K562 (cell line): ENCODE results near the gene LTA. TPM values are rescaled to one million over a fixed set of nuclear protein-coding genes. Genes with fewer than 3 reads are reported as not detected.

ENCODE experiments used
- ARHGAP35 ChIP-seq: fragments of 450-650 bp; IDR thresholded peaks from 2 replicates; pipeline ENCODE4 v1.6.1; 2018; ENCODE audit not compliant: partially characterized antibody
- CHD1 ChIP-seq: fragments of 200-600 bp; sonication (generic); IDR thresholded peaks from one replicate; pipeline ENCODE4 v1.6.1; 2012; ENCODE audit warnings: mild to moderate bottlenecking, moderate library complexity, low read length, inconsistent platforms
- RBFOX2 ChIP-seq: fragments of 200-400 bp; formaldehyde crosslinking; IDR thresholded peaks from 2 replicates; pipeline ENCODE4 v1.6.1; 2017; ENCODE audit warnings: low read depth, mild to moderate bottlenecking, low read length, moderate library complexity
- SAP30 ChIP-seq: fragments of 200-600 bp; sonication (generic); IDR thresholded peaks from 2 replicates; pipeline ENCODE4 v1.6.1; 2012; ENCODE audit warnings: borderline replicate concordance, low read depth, mild to moderate bottlenecking, moderate library complexity, low read length, control low read depth, inconsistent platforms; ENCODE audit not compliant: insufficient read depth, poor library complexity, severe bottlenecking
- SP1 ChIP-seq: sonication (generic); formaldehyde crosslinking; IDR thresholded peaks from 2 replicates; pipeline ENCODE4 v1.8.1; 2022; ENCODE audit warnings: mild to moderate bottlenecking, missing genetic modification reagents
- TCF3 ChIP-seq: sonication (generic); formaldehyde crosslinking; IDR thresholded peaks from 2 replicates; pipeline ENCODE4 v1.4.0; 2020; ENCODE audit warnings: mild to moderate bottlenecking, missing genetic modification reagents
- TCF7L2 ChIP-seq: fragments of 150-350 bp; IDR thresholded peaks from 2 replicates; pipeline ENCODE4 v1.6.1; 2016; ENCODE audit warnings: low read depth, mild to moderate bottlenecking, low read length, moderate library complexity
- ZNF3 ChIP-seq: fragments of 250-450 bp; sonication (Bioruptor Pico); IDR thresholded peaks from 2 replicates; pipeline ENCODE4 v1.5.0; 2021; ENCODE audit warnings: mild to moderate bottlenecking, moderate library complexity
- polyA plus RNA-seq, 8 experiments: library from polyadenylated mRNA; depleted of rRNA in 4 of 8; stranded (reverse) in 5 of 8; unstranded in 3 of 8; fragments of >200 nt; fragmentation: Nextera tagmentation in 2 of 8; fragmentation: Illumina TruSeq in 1 of 8; extraction: Ambion mirVana in 2 of 8; extraction: Trizol in 1 of 8; gene quantifications; 2 replicates each; pipeline versions ENCODE4 v1.2.1 to v1.2.3, GENCODE V29; 2011 to 2014; ENCODE audit warnings: inconsistent platforms in 1 of 8, missing spikeins in 1 of 8
- total RNA-seq, 7 experiments: library from RNA; depleted of rRNA in 6 of 7; stranded (reverse); fragments of >200 nt in 6 of 7; fragmentation: Illumina TruSeq in 2 of 7; extraction: Trizol in 2 of 7; gene quantifications; 2 replicates each; pipeline versions ENCODE4 v1.2.1 to v1.2.3, GENCODE V29; 2011 to 2021; ENCODE audit warnings: low replicate concordance in 1 of 7
- TF ChIP-seq, protein P1 (sequence below): fragments of 450-650 bp; IDR thresholded peaks from 2 replicates; pipeline ENCODE4 v1.6.1; 2016; ENCODE audit warnings: mild to moderate bottlenecking, moderate library complexity
- TF ChIP-seq, protein P2 (sequence below): fragments of 450-650 bp; IDR thresholded peaks from 2 replicates; pipeline ENCODE4 v1.6.1; 2018; ENCODE audit warnings: mild to moderate bottlenecking, low read depth; ENCODE audit not compliant: partially characterized antibody

The LTA gene
- total and polyA plus RNA-seq, 9 of the 15 experiments (the other 6 are each of a cell fraction or from before 2014, with no cell fraction given) = 0.80 TPM; not detected in 8

DNA sequence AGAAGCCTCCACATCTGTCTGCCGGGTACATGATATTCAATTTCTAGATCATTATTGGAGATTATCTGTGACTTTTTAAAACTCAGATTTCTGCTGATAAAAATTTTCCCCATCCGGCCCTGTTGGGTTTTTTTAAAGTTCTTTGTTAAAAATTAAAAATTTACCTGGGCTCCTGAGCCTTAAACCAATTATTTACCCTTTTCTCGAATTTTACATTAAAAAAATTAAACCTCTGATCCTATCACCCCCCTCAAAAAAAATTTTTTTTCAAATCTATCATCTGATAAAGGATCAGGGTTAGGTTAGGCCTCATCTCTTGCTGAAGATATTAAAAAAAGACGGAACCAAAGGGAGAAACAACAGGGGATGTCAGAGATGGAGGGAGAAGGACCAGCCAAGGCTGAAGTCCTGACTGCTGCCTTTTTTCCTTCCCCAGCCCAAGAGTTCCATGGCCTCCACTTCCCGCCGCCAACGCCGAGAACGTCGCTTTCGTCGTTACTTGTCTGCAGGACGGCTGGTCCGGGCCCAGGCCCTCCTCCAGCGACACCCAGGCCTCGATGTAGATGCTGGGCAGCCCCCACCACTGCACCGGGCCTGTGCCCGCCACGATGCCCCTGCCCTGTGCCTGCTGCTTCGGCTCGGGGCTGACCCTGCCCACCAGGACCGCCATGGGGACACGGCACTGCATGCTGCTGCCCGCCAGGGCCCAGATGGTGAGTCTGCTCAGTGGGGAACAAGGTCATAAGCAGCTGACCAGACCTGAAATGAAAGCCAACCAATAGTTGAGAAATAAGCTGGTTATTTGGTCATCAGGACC lies 24.2 kb upstream of the LTA start (continued):
- TF ChIP-seq, protein P1, sequence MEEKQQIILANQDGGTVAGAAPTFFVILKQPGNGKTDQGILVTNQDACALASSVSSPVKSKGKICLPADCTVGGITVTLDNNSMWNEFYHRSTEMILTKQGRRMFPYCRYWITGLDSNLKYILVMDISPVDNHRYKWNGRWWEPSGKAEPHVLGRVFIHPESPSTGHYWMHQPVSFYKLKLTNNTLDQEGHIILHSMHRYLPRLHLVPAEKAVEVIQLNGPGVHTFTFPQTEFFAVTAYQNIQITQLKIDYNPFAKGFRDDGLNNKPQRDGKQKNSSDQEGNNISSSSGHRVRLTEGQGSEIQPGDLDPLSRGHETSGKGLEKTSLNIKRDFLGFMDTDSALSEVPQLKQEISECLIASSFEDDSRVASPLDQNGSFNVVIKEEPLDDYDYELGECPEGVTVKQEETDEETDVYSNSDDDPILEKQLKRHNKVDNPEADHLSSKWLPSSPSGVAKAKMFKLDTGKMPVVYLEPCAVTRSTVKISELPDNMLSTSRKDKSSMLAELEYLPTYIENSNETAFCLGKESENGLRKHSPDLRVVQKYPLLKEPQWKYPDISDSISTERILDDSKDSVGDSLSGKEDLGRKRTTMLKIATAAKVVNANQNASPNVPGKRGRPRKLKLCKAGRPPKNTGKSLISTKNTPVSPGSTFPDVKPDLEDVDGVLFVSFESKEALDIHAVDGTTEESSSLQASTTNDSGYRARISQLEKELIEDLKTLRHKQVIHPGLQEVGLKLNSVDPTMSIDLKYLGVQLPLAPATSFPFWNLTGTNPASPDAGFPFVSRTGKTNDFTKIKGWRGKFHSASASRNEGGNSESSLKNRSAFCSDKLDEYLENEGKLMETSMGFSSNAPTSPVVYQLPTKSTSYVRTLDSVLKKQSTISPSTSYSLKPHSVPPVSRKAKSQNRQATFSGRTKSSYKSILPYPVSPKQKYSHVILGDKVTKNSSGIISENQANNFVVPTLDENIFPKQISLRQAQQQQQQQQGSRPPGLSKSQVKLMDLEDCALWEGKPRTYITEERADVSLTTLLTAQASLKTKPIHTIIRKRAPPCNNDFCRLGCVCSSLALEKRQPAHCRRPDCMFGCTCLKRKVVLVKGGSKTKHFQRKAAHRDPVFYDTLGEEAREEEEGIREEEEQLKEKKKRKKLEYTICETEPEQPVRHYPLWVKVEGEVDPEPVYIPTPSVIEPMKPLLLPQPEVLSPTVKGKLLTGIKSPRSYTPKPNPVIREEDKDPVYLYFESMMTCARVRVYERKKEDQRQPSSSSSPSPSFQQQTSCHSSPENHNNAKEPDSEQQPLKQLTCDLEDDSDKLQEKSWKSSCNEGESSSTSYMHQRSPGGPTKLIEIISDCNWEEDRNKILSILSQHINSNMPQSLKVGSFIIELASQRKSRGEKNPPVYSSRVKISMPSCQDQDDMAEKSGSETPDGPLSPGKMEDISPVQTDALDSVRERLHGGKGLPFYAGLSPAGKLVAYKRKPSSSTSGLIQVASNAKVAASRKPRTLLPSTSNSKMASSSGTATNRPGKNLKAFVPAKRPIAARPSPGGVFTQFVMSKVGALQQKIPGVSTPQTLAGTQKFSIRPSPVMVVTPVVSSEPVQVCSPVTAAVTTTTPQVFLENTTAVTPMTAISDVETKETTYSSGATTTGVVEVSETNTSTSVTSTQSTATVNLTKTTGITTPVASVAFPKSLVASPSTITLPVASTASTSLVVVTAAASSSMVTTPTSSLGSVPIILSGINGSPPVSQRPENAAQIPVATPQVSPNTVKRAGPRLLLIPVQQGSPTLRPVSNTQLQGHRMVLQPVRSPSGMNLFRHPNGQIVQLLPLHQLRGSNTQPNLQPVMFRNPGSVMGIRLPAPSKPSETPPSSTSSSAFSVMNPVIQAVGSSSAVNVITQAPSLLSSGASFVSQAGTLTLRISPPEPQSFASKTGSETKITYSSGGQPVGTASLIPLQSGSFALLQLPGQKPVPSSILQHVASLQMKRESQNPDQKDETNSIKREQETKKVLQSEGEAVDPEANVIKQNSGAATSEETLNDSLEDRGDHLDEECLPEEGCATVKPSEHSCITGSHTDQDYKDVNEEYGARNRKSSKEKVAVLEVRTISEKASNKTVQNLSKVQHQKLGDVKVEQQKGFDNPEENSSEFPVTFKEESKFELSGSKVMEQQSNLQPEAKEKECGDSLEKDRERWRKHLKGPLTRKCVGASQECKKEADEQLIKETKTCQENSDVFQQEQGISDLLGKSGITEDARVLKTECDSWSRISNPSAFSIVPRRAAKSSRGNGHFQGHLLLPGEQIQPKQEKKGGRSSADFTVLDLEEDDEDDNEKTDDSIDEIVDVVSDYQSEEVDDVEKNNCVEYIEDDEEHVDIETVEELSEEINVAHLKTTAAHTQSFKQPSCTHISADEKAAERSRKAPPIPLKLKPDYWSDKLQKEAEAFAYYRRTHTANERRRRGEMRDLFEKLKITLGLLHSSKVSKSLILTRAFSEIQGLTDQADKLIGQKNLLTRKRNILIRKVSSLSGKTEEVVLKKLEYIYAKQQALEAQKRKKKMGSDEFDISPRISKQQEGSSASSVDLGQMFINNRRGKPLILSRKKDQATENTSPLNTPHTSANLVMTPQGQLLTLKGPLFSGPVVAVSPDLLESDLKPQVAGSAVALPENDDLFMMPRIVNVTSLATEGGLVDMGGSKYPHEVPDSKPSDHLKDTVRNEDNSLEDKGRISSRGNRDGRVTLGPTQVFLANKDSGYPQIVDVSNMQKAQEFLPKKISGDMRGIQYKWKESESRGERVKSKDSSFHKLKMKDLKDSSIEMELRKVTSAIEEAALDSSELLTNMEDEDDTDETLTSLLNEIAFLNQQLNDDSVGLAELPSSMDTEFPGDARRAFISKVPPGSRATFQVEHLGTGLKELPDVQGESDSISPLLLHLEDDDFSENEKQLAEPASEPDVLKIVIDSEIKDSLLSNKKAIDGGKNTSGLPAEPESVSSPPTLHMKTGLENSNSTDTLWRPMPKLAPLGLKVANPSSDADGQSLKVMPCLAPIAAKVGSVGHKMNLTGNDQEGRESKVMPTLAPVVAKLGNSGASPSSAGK = peak; percentile 74
- 0 out of 2 replicates have a peak, but pooled peaks have one; percentile 4 for TF ChIP-seq TCF3 (CRISPR knock-in tag)
- TF ChIP-seq ARHGAP35 = no peak
- no peak; the same call in 1 of the 2 replicates for TF ChIP-seq SP1 (CRISPR knock-in tag)
- no peak for TF ChIP-seq ZNF3 (CRISPR knock-in tag)
- peak; percentile 77 for TF ChIP-seq RBFOX2
- TF ChIP-seq CHD1 = peak; percentile 52
- no peak for TF ChIP-seq TCF7L2
- TF ChIP-seq, protein P2, sequence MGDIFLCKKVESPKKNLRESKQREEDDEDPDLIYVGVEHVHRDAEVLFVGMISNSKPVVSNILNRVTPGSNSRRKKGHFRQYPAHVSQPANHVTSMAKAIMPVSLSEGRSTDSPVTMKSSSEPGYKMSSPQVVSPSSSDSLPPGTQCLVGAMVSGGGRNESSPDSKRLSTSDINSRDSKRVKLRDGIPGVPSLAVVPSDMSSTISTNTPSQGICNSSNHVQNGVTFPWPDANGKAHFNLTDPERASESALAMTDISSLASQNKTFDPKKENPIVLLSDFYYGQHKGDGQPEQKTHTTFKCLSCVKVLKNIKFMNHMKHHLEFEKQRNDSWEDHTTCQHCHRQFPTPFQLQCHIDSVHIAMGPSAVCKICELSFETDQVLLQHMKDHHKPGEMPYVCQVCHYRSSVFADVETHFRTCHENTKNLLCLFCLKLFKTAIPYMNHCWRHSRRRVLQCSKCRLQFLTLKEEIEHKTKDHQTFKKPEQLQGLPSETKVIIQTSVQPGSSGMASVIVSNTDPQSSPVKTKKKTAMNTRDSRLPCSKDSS = no peak
- no peak for TF ChIP-seq SAP30
